ENCODE data around the gene SLTM.

Gene SLTM

GRCh38 chr15:58933281-58934113, at the start of gene SLTM:
Gene SLTM (minus strand): TSS chr15:58933679. CDS start chr15:58933565, 114 bp downstream.
- Histone ChIP-seq H3K27ac (ENCODE audit: low read length) (peak within 1 kb of the TSS; percentile 99), H3K36me3 (ENCODE audit: control insufficient read depth in 1 of 2, insufficient read depth in 2 of 2, low read length in 2 of 2) (peaks cover 0 to 6% of the 10 kb centered on the region in 2 donors), H3K27me3 (ENCODE audit: low read depth, low read length) (no peaks in the 10 kb centered on the region), H3K4me1 (ENCODE audit: control insufficient read depth in 1 of 2, insufficient read depth in 2 of 2, low read length in 2 of 2) (peaks cover 0 to 16% of the 10 kb centered on the region in 2 donors), H3K9me3 (ENCODE audit: control insufficient read depth in 1 of 2, low read length in 2 of 2) (no peaks in the 10 kb centered on the region), H3K4me3 (ENCODE audit: low read depth in 1 of 2, low read length in 2 of 2) (peak within 1 kb of the TSS; percentile 80 to 94)

- no peak overlapping the region for H3K4me3 ChIP-seq (ENCODE audit: low read depth in 1 of 2, low read length in 2 of 2)
- H3K9me3 ChIP-seq (ENCODE audit: control insufficient read depth in 1 of 2, low read length in 2 of 2) = no peaks in the 10 kb centered on the region
- H3K4me1 ChIP-seq (ENCODE audit: control insufficient read depth in 1 of 2, insufficient read depth in 2 of 2, low read length in 2 of 2) = peaks cover 0 to 7% of the 10 kb centered on the region in 2 donors
- H3K27me3 ChIP-seq (ENCODE audit: low read depth, low read length) = no peaks in the 10 kb centered on the region
- H3K36me3 ChIP-seq (ENCODE audit: control insufficient read depth in 1 of 2, insufficient read depth in 2 of 2, low read length in 2 of 2) = peaks cover 0 to 4% of the 10 kb centered on the region in 2 donors
- H3K27ac ChIP-seq (ENCODE audit: low read length) = no peak overlapping the region
Observed at GRCh38 chr15:58983261-58983660, 49.8 kb upstream of the SLTM start.

GRCh38 chr15:58981808-58982475, 48.5 kb upstream of the SLTM start:
- Histone ChIP-seq H3K9me3 (ENCODE audit: control insufficient read depth in 1 of 2, low read length in 2 of 2) (no peaks in the 10 kb centered on the region), H3K36me3 (ENCODE audit: control insufficient read depth in 1 of 2, insufficient read depth in 2 of 2, low read length in 2 of 2) (no peaks in the 10 kb centered on the region), H3K27ac (ENCODE audit: low read length) (no peak overlapping the region), H3K27me3 (ENCODE audit: low read depth, low read length) (no peaks in the 10 kb centered on the region), H3K4me1 (ENCODE audit: control insufficient read depth in 1 of 2, insufficient read depth in 2 of 2, low read length in 2 of 2) (peaks cover 0 to 7% of the 10 kb centered on the region in 2 donors), H3K4me3 (ENCODE audit: low read depth in 1 of 2, low read length in 2 of 2) (peak overlapping the region in 1 of 2 donors; percentile 9)

GRCh38 chr15:58980351-58980939, 47.0 kb upstream of the SLTM start:
- H3K9me3 ChIP-seq (ENCODE audit: control insufficient read depth in 1 of 2, low read length in 2 of 2) = no peaks in the 10 kb centered on the region

GRCh38 chr15:58977887-58978286, 44.4 kb upstream of the SLTM start:
- H3K4me3 ChIP-seq (ENCODE audit: low read depth in 1 of 2, low read length in 2 of 2) = no peak overlapping the region
- no peaks in the 10 kb centered on the region for H3K36me3 ChIP-seq (ENCODE audit: control insufficient read depth in 1 of 2, insufficient read depth in 2 of 2, low read length in 2 of 2)
- H3K27ac ChIP-seq (ENCODE audit: low read length) = no peak overlapping the region
- peaks cover 0 to 7% of the 10 kb centered on the region in 2 donors for H3K4me1 ChIP-seq (ENCODE audit: control insufficient read depth in 1 of 2, insufficient read depth in 2 of 2, low read length in 2 of 2)
- H3K27me3 ChIP-seq (ENCODE audit: low read depth, low read length) = no peaks in the 10 kb centered on the region
- H3K9me3 ChIP-seq (ENCODE audit: control insufficient read depth in 1 of 2, low read length in 2 of 2) = no peaks in the 10 kb centered on the region

More at GRCh38 chr15:58980351-58980939, 47.0 kb upstream of the SLTM start:
- Histone ChIP-seq H3K27ac (ENCODE audit: low read length) (no peak overlapping the region), H3K4me1 (ENCODE audit: control insufficient read depth in 1 of 2, insufficient read depth in 2 of 2, low read length in 2 of 2) (peaks cover 0 to 7% of the 10 kb centered on the region in 2 donors), H3K36me3 (ENCODE audit: control insufficient read depth in 1 of 2, insufficient read depth in 2 of 2, low read length in 2 of 2) (no peaks in the 10 kb centered on the region), H3K27me3 (ENCODE audit: low read depth, low read length) (no peaks in the 10 kb centered on the region), H3K4me3 (ENCODE audit: low read depth in 1 of 2, low read length in 2 of 2) (no peak overlapping the region)

- no peaks in the 10 kb centered on the region for H3K36me3 ChIP-seq (ENCODE audit: control insufficient read depth in 1 of 2, insufficient read depth in 2 of 2, low read length in 2 of 2)
- H3K9me3 ChIP-seq (ENCODE audit: control insufficient read depth in 1 of 2, low read length in 2 of 2) = no peaks in the 10 kb centered on the region
- no peak overlapping the region for H3K27ac ChIP-seq (ENCODE audit: low read length)
- H3K4me3 ChIP-seq (ENCODE audit: low read depth in 1 of 2, low read length in 2 of 2) = no peak overlapping the region
- H3K27me3 ChIP-seq (ENCODE audit: low read depth, low read length) = no peaks in the 10 kb centered on the region
- H3K4me1 ChIP-seq (ENCODE audit: control insufficient read depth in 1 of 2, insufficient read depth in 2 of 2, low read length in 2 of 2) = no peaks in the 10 kb centered on the region
Observed at GRCh38 chr15:58967479-58967878, 34.0 kb upstream of the SLTM start.

GRCh38 chr15:58966698-58967097, 33.2 kb upstream of the SLTM start:
- Histone ChIP-seq H3K36me3 (ENCODE audit: control insufficient read depth in 1 of 2, insufficient read depth in 2 of 2, low read length in 2 of 2) (no peaks in the 10 kb centered on the region), H3K4me1 (ENCODE audit: control insufficient read depth in 1 of 2, insufficient read depth in 2 of 2, low read length in 2 of 2) (no peaks in the 10 kb centered on the region), H3K4me3 (ENCODE audit: low read depth in 1 of 2, low read length in 2 of 2) (no peak overlapping the region), H3K27ac (ENCODE audit: low read length) (no peak overlapping the region), H3K9me3 (ENCODE audit: control insufficient read depth in 1 of 2, low read length in 2 of 2) (no peaks in the 10 kb centered on the region), H3K27me3 (ENCODE audit: low read depth, low read length) (no peaks in the 10 kb centered on the region)

GRCh38 chr15:58962662-58963565, 29.4 kb upstream of the SLTM start:
- Histone ChIP-seq H3K4me1 (ENCODE audit: control insufficient read depth in 1 of 2, insufficient read depth in 2 of 2, low read length in 2 of 2) (no peaks in the 10 kb centered on the region), H3K9me3 (ENCODE audit: control insufficient read depth in 1 of 2, low read length in 2 of 2) (no peaks in the 10 kb centered on the region), H3K36me3 (ENCODE audit: control insufficient read depth in 1 of 2, insufficient read depth in 2 of 2, low read length in 2 of 2) (no peaks in the 10 kb centered on the region), H3K27me3 (ENCODE audit: low read depth, low read length) (no peaks in the 10 kb centered on the region), H3K27ac (ENCODE audit: low read length) (no peak overlapping the region), H3K4me3 (ENCODE audit: low read depth in 1 of 2, low read length in 2 of 2) (no peak overlapping the region)

GRCh38 chr15:58962136-58962535, 28.7 kb upstream of the SLTM start:
- Histone ChIP-seq H3K27me3 (ENCODE audit: low read depth, low read length) (no peaks in the 10 kb centered on the region), H3K9me3 (ENCODE audit: control insufficient read depth in 1 of 2, low read length in 2 of 2) (no peaks in the 10 kb centered on the region), H3K36me3 (ENCODE audit: control insufficient read depth in 1 of 2, insufficient read depth in 2 of 2, low read length in 2 of 2) (no peaks in the 10 kb centered on the region), H3K4me1 (ENCODE audit: control insufficient read depth in 1 of 2, insufficient read depth in 2 of 2, low read length in 2 of 2) (no peaks in the 10 kb centered on the region), H3K4me3 (ENCODE audit: low read depth in 1 of 2, low read length in 2 of 2) (no peak overlapping the region), H3K27ac (ENCODE audit: low read length) (no peak overlapping the region)

- Histone ChIP-seq H3K4me1 (ENCODE audit: control insufficient read depth in 1 of 2, insufficient read depth in 2 of 2, low read length in 2 of 2) (no peaks in the 10 kb centered on the region), H3K27ac (ENCODE audit: low read length) (no peak overlapping the region), H3K4me3 (ENCODE audit: low read depth in 1 of 2, low read length in 2 of 2) (no peak overlapping the region)
Observed at GRCh38 chr15:58958811-58959210, 25.3 kb upstream of the SLTM start.

More at GRCh38 chr15:58958811-58959210, 25.3 kb upstream of the SLTM start:
- Histone ChIP-seq H3K36me3 (ENCODE audit: control insufficient read depth in 1 of 2, insufficient read depth in 2 of 2, low read length in 2 of 2) (no peaks in the 10 kb centered on the region), H3K9me3 (ENCODE audit: control insufficient read depth in 1 of 2, low read length in 2 of 2) (no peaks in the 10 kb centered on the region), H3K27me3 (ENCODE audit: low read depth, low read length) (no peaks in the 10 kb centered on the region)
